ENCODE data around the gene ADAMTS18.

DNA sequence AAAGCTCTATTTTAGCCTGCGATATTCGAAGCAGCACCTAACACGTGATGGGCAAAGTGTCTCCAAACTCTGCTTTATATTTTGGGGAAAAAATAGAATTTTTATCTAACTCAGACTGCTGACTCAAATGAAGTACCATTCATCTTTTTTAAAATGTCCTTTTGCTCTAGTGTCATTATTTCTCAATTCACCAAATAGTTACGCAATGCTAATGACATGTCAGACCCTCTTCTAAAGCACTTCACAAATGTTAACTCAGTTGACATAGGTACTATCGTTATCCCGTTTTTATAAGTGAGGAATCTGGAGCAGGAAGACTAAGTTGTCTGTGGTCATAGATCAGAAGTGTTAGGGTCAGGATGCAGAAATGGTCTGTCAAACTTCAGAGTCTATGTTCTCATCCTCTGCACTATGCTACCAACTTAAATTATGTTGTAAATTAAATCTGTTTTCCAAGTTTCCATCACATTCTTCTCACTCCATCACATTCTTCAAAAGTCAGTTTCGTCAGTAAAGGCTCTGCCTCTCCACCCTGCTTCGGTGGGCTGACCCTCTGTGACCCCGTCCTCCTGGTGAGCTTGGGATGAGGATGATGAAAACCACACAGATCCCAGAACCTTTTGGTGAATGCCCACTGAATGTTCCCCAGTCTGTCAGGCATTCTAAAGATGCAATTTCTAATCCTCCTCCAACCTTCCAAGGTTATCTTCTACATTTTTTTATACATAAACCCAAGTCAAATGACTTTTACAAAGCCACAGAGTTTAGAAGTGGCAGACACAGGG is 102.8 kb downstream of the ADAMTS18 start:
- TF ChIP-seq, protein P1, sequence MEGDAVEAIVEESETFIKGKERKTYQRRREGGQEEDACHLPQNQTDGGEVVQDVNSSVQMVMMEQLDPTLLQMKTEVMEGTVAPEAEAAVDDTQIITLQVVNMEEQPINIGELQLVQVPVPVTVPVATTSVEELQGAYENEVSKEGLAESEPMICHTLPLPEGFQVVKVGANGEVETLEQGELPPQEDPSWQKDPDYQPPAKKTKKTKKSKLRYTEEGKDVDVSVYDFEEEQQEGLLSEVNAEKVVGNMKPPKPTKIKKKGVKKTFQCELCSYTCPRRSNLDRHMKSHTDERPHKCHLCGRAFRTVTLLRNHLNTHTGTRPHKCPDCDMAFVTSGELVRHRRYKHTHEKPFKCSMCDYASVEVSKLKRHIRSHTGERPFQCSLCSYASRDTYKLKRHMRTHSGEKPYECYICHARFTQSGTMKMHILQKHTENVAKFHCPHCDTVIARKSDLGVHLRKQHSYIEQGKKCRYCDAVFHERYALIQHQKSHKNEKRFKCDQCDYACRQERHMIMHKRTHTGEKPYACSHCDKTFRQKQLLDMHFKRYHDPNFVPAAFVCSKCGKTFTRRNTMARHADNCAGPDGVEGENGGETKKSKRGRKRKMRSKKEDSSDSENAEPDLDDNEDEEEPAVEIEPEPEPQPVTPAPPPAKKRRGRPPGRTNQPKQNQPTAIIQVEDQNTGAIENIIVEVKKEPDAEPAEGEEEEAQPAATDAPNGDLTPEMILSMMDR (conservative IDR thresholded peaks at IDR 0.05), result no peak
- TF ChIP-seq EZH2 (IDR thresholded peaks at IDR 0.05; ENCODE audit: low read depth), result no peak
